ENCODE data around the gene SPG7.

DNA sequence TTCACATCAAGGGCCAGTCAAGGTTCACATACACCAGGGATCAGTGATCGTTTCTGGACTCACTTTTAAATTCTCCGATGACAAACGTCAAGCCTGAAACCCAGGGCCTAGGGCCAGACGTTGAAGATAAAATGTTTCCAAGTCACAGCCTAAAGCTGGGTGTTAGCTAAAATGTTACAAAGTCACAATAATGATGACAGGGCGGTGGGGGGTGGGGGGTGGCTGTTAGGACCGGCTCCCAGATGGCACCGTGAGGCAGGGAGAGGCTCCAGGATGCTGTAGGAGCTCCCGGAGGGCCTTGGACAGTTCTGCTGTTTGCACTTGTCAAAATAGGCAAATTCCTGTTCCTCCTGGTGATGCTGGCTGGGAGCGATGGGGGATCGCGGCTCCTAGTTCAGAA lies 35.9 kb downstream of the SPG7 start:
- TF ChIP-seq, protein P1, sequence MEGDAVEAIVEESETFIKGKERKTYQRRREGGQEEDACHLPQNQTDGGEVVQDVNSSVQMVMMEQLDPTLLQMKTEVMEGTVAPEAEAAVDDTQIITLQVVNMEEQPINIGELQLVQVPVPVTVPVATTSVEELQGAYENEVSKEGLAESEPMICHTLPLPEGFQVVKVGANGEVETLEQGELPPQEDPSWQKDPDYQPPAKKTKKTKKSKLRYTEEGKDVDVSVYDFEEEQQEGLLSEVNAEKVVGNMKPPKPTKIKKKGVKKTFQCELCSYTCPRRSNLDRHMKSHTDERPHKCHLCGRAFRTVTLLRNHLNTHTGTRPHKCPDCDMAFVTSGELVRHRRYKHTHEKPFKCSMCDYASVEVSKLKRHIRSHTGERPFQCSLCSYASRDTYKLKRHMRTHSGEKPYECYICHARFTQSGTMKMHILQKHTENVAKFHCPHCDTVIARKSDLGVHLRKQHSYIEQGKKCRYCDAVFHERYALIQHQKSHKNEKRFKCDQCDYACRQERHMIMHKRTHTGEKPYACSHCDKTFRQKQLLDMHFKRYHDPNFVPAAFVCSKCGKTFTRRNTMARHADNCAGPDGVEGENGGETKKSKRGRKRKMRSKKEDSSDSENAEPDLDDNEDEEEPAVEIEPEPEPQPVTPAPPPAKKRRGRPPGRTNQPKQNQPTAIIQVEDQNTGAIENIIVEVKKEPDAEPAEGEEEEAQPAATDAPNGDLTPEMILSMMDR (conservative IDR thresholded peaks at IDR 0.05 in 1 of 2, IDR thresholded peaks at IDR 0.05 in 1 of 2; ENCODE audit: low read depth in 1 of 2, low read length in 2 of 2): no peak
- no peak for TF ChIP-seq EZH2 (IDR thresholded peaks at IDR 0.05; ENCODE audit: low read length, missing control alignments)
